Trophoblast cell (in vitro differentiated cells and primary cell): ENCODE results near the gene FHDC1.
A peak's percentile ranks its signal among the peaks of the same experiment; 100 is the strongest.

Experiments used
- DNase-seq, 2 donors: peaks; one replicate each; pipeline ENCODE4 v3.0.0-alpha.2; 2016
- H2AFZ ChIP-seq: 2 replicates; pipeline ENCODE4 v1.6.1; 2013; ENCODE audit warnings: low read length, moderate library complexity, mild to moderate bottlenecking; ENCODE audit not compliant: insufficient read depth, poor library complexity
- H2AK5ac ChIP-seq: 2 replicates; pipeline ENCODE4 v1.6.1; 2013; ENCODE audit warnings: mild to moderate bottlenecking, low read length
- H2BK120ac ChIP-seq: 2 replicates; pipeline ENCODE4 v1.6.1; 2013; ENCODE audit warnings: low read length, mild to moderate bottlenecking, moderate library complexity; ENCODE audit not compliant: insufficient read depth, poor library complexity
- H2BK12ac ChIP-seq: 2 replicates; pipeline ENCODE4 v1.6.1; 2013; ENCODE audit warnings: mild to moderate bottlenecking, low read length, moderate library complexity
- H2BK5ac ChIP-seq: 2 replicates; pipeline ENCODE4 v1.6.1; 2013; ENCODE audit warnings: low read length, low read depth, moderate library complexity, mild to moderate bottlenecking; ENCODE audit not compliant: poor library complexity
- H3K14ac ChIP-seq: 2 replicates; pipeline ENCODE4 v1.6.1; 2013; ENCODE audit warnings: mild to moderate bottlenecking, low read length
- H3K18ac ChIP-seq: 2 replicates; pipeline ENCODE4 v1.6.1; 2013; ENCODE audit warnings: mild to moderate bottlenecking, low read length
- H3K23ac ChIP-seq: 2 replicates; pipeline ENCODE4 v1.6.1; 2013; ENCODE audit warnings: low read length
- H3K27ac ChIP-seq: 2 replicates; pipeline ENCODE4 v1.5.1; 2013; ENCODE audit warnings: low read depth, mild to moderate bottlenecking, inconsistent platforms, low read length, moderate library complexity
- H3K27me3 ChIP-seq: 2 replicates; pipeline ENCODE4 v1.6.1; 2013; ENCODE audit warnings: inconsistent platforms, mild to moderate bottlenecking, low read length, moderate library complexity; ENCODE audit not compliant: insufficient read depth
- H3K36me3 ChIP-seq, 2 experiments: 1 replicate in 1 of 2; 2 replicates in 1 of 2; pipeline ENCODE4 v1.6.1; 2013; ENCODE audit warnings: low read length in 2 of 2, mild to moderate bottlenecking in 2 of 2, moderate library complexity in 1 of 2; ENCODE audit not compliant: insufficient read depth in 2 of 2, control insufficient read depth in 1 of 2
- H3K4ac ChIP-seq: 2 replicates; pipeline ENCODE4 v1.6.1; 2013; ENCODE audit warnings: low read depth, mild to moderate bottlenecking, low read length, moderate library complexity
- H3K4me1 ChIP-seq, 2 experiments: 1 replicate in 1 of 2; 2 replicates in 1 of 2; pipeline ENCODE4 v1.6.1; 2013; ENCODE audit warnings: low read length in 2 of 2, mild to moderate bottlenecking in 2 of 2, moderate library complexity in 1 of 2; ENCODE audit not compliant: insufficient read depth in 2 of 2, control insufficient read depth in 1 of 2
- H3K4me2 ChIP-seq: 2 replicates; pipeline ENCODE4 v1.6.1; 2013; ENCODE audit warnings: inconsistent platforms, mild to moderate bottlenecking, low read length, moderate library complexity
- H3K4me3 ChIP-seq: 2 replicates; pipeline ENCODE4 v1.5.1; 2013; ENCODE audit warnings: mild to moderate bottlenecking, low read depth, low read length, inconsistent platforms
- H3K79me1 ChIP-seq: one replicate; pipeline ENCODE4 v1.6.1; 2013; ENCODE audit warnings: low read length
- H3K79me2 ChIP-seq: 2 replicates; pipeline ENCODE4 v1.6.1; 2013; ENCODE audit warnings: low read length, mild to moderate bottlenecking; ENCODE audit not compliant: control insufficient read depth, insufficient read depth, poor library complexity
- H3K9ac ChIP-seq: 2 replicates; pipeline ENCODE4 v1.6.1; 2013; ENCODE audit warnings: mild to moderate bottlenecking, low read length
- H3K9me3 ChIP-seq: 2 replicates; pipeline ENCODE4 v1.6.1; 2013; ENCODE audit warnings: low read depth, mild to moderate bottlenecking, control low read depth, inconsistent platforms, low read length; ENCODE audit not compliant: insufficient read depth
- H4K12ac ChIP-seq: 2 replicates; pipeline ENCODE4 v1.6.1; 2013; ENCODE audit warnings: low read depth, mild to moderate bottlenecking, low read length, moderate library complexity
- H4K8ac ChIP-seq: 2 replicates; pipeline ENCODE4 v1.6.1; 2013; ENCODE audit warnings: low read depth, mild to moderate bottlenecking, low read length, moderate library complexity
- H4K91ac ChIP-seq: one replicate; pipeline ENCODE4 v1.6.1; 2013; ENCODE audit warnings: low read depth, mild to moderate bottlenecking, low read length, moderate library complexity
- WGBS: extraction: QIAGEN DNeasy Blood & Tissue Kit; methylation state at CpG from one replicate; pipeline ENCODE4 v1.1.7; 2013; ENCODE audit warnings: missing lambda C conversion rate; ENCODE audit not compliant: insufficient read length, insufficient coverage; ENCODE audit errors: extremely low coverage; 5-methylcytosine and 5-hydroxymethylcytosine counted together

FHDC1 gene

DNA sequence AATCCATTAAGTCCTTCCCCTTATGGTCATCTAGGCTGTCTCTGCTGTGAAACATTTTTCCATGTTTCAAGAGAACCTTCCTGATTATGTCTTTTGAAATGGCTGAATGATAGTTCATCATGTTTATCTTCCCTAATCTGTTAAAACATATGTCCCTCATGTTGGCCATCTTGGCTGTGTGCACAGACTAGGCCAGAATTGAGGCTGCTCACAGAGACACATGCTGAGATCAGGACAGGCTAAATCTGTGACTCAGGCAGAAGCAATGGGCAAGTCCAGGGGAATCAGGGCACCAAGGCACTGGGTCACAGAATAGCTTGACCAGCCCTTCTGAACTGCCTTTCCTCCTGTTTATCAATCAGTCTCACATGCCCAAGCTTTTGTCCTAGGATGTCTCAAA, 78.3 kb downstream of the FHDC1 start:
- no peaks in the 10 kb centered on the region for H3K4me1 ChIP-seq
- no peak overlapping the region for H3K18ac ChIP-seq
- peak; percentile 57 to 78 for DNase-seq
- H3K4me2 ChIP-seq, result no peak overlapping the region
- H2BK5ac ChIP-seq, result no peak overlapping the region
- no peak overlapping the region for H3K27ac ChIP-seq
- H3K9me3 ChIP-seq, result no peaks in the 10 kb centered on the region
- no peaks in the 10 kb centered on the region for H3K27me3 ChIP-seq
- H2AK5ac ChIP-seq, result no peak overlapping the region
- H3K4me3 ChIP-seq, result no peak overlapping the region
- H3K23ac ChIP-seq, result no peak overlapping the region
- no peak overlapping the region for H3K4ac ChIP-seq
- H3K14ac ChIP-seq, result no peak overlapping the region
- H3K79me1 ChIP-seq, result no peaks in the 10 kb centered on the region
- no peaks in the 10 kb centered on the region for H3K36me3 ChIP-seq
- H3K79me2 ChIP-seq, result no peaks in the 10 kb centered on the region
- H2BK120ac ChIP-seq, result no peak overlapping the region
- H3K9ac ChIP-seq, result no peak overlapping the region
- no peak overlapping the region for H2AFZ ChIP-seq
- H4K8ac ChIP-seq, result no peak overlapping the region
- H4K12ac ChIP-seq, result no peak overlapping the region
- no peak overlapping the region for H4K91ac ChIP-seq
- no peak overlapping the region for H2BK12ac ChIP-seq

DNA sequence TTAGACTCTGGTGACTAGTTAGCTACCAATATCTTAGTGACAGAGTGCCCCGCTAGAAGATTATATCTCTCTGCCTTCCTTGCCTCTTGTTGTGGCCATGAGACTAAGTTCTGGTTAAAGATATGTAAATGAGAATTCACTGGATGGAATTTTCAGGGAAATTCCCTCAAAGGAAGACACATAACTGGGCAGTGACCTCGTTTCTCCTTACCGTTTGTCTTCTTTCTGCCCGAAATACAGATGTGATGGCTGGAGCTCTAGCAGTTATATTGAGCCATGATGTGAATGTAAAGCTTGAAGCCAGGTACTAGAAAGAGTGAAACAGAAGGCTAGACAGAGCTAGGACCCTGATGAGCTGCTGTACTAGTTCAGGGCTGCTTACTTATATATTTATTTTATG, 80.5 kb downstream of the FHDC1 start:
- no peak overlapping the region for H3K14ac ChIP-seq
- H3K27me3 ChIP-seq, result no peaks in the 10 kb centered on the region
- H2BK120ac ChIP-seq, result no peak overlapping the region
- no peaks in the 10 kb centered on the region for H3K4me1 ChIP-seq
- no peak overlapping the region for H3K18ac ChIP-seq
- WGBS, result no CpG with 5 or more reads among the region's 4 CpGs
- no peak overlapping the region for H3K9ac ChIP-seq
- no peaks in the 10 kb centered on the region for H3K36me3 ChIP-seq
- H3K23ac ChIP-seq, result no peak overlapping the region
- H2BK5ac ChIP-seq, result no peak overlapping the region
- H3K79me2 ChIP-seq, result no peaks in the 10 kb centered on the region
- H2AK5ac ChIP-seq, result no peak overlapping the region
- no peaks in the 10 kb centered on the region for H3K9me3 ChIP-seq
- H3K79me1 ChIP-seq, result no peaks in the 10 kb centered on the region
- H3K4ac ChIP-seq, result no peak overlapping the region
- H4K91ac ChIP-seq, result no peak overlapping the region
- no peak overlapping the region for H2AFZ ChIP-seq
- no peak for DNase-seq
- no peak overlapping the region for H3K4me2 ChIP-seq
- H4K8ac ChIP-seq, result no peak overlapping the region
- no peak overlapping the region for H4K12ac ChIP-seq
- H3K27ac ChIP-seq, result no peak overlapping the region
- H2BK12ac ChIP-seq, result no peak overlapping the region
- no peak overlapping the region for H3K4me3 ChIP-seq

DNA sequence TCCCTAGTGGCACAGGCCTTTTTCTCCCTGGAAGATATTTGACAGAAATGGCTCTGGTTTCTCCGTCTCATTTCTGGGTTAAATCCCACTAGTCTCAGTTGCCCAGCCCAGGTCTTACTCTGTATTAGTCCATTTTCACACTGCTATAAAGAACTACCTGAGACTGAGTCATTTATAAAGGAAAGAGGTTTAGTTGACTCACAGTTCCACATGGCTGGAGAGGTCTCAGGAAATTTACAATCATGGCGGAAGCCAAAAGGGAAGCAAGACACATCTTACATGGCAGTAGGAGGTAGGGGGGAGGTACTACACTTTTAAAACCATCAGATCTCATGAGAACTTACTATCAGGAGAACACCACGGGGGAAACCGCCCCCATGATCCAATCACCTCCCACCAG, 81.9 kb downstream of the FHDC1 start:
- no peak overlapping the region for H3K18ac ChIP-seq
- no peak overlapping the region for H2BK120ac ChIP-seq
- no peak overlapping the region for H4K91ac ChIP-seq
- no peak overlapping the region for H3K4me3 ChIP-seq
- no peak overlapping the region for H2BK12ac ChIP-seq
- no peak overlapping the region for H4K12ac ChIP-seq
- H3K9me3 ChIP-seq, result no peaks in the 10 kb centered on the region
- DNase-seq, result no peak
- no peaks in the 10 kb centered on the region for H3K27me3 ChIP-seq
- H3K4me1 ChIP-seq, result peaks cover 2 to 3% of the 10 kb centered on the region in 2 experiments
- no peak overlapping the region for H4K8ac ChIP-seq
- no peak overlapping the region for H2AFZ ChIP-seq
- no peak overlapping the region for H3K14ac ChIP-seq
- H3K4me2 ChIP-seq, result no peak overlapping the region
- H3K79me2 ChIP-seq, result no peaks in the 10 kb centered on the region
- no peak overlapping the region for H2AK5ac ChIP-seq
- H3K27ac ChIP-seq, result no peak overlapping the region
- no peaks in the 10 kb centered on the region for H3K36me3 ChIP-seq
- H3K79me1 ChIP-seq, result no peaks in the 10 kb centered on the region
- H3K9ac ChIP-seq, result no peak overlapping the region
- no peak overlapping the region for H2BK5ac ChIP-seq
- no peak overlapping the region for H3K23ac ChIP-seq
- H3K4ac ChIP-seq, result no peak overlapping the region
- no CpG with 5 or more reads among the region's 4 CpGs for WGBS

GRCh38 chr4:153018684-153019083, 82.6 kb downstream of the FHDC1 start:
- Histone ChIP-seq H3K79me1 (no peaks in the 10 kb centered on the region), H2AK5ac (no peak overlapping the region), H3K4ac (no peak overlapping the region), H3K27me3 (no peaks in the 10 kb centered on the region), H2BK120ac (no peak overlapping the region), H2BK12ac (no peak overlapping the region), H2AFZ (no peak overlapping the region), H3K4me2 (no peak overlapping the region), H2BK5ac (no peak overlapping the region), H3K23ac (no peak overlapping the region), H3K4me1 (peaks cover 2 to 3% of the 10 kb centered on the region in 2 experiments), H3K79me2 (no peaks in the 10 kb centered on the region), H3K14ac (no peak overlapping the region), H4K8ac (no peak overlapping the region), H3K36me3 (no peaks in the 10 kb centered on the region), H4K12ac (no peak overlapping the region), H3K9me3 (no peaks in the 10 kb centered on the region), H3K27ac (no peak overlapping the region), H3K9ac (no peak overlapping the region), H3K18ac (no peak overlapping the region), H4K91ac (no peak overlapping the region), H3K4me3 (no peak overlapping the region)
- no peak for DNase-seq
- no CpG with 5 or more reads among the region's 1 CpG for WGBS
